CD4-positive, alpha-beta T cell treated with Interleukin-17A for 1 hour (primary cell): Measurements from ENCODE around the gene YY1AP1.
"Not testable (repeated sequence)": the region's sequence is repeated elsewhere in the genome, so short reads cannot be mapped to it uniquely, and the experiment has no call there.

Experiments
- DNase-seq: peaks from one replicate; pipeline ENCODE4 v3.0.0-alpha.2; 2020

Gene YY1AP1

GRCh38 chr1:155643230-155643629 is 45.3 kb downstream of the YY1AP1 start:
- DNase-seq, result no peak

GRCh38 chr1:155642559-155643180 is 45.9 kb downstream of the YY1AP1 start:
- peak; percentile 5 for DNase-seq

GRCh38 chr1:155640367-155640766 is 48.2 kb downstream of the YY1AP1 start:
- no peak for DNase-seq

GRCh38 chr1:155636397-155637153 is 52.0 kb downstream of the YY1AP1 start:
- DNase-seq, result no peak

GRCh38 chr1:155626428-155626827 is 62.1 kb downstream of the YY1AP1 start:
- DNase-seq, result not testable (repeated sequence)

- no peak for DNase-seq
These were observed 65.2 kb downstream of the YY1AP1 start for GRCh38 chr1:155623357-155623756.

GRCh38 chr1:155622191-155622590 is 66.4 kb downstream of the YY1AP1 start:
- no peak for DNase-seq

GRCh38 chr1:155613226-155613625 is 75.3 kb downstream of the YY1AP1 start:
- DNase-seq, result not testable (repeated sequence)

GRCh38 chr1:155610257-155610647 is 78.3 kb downstream of the YY1AP1 start:
- not testable (repeated sequence) for DNase-seq

GRCh38 chr1:155609515-155610256 is 78.9 kb downstream of the YY1AP1 start, which contains the start of gene MSTO1:
TSS of gene MSTO1 (plus strand) at chr1:155610218. CDS start at chr1:155610249, 31 bp downstream.
- DNase-seq, result peak; percentile 95
